ENCODE results near the gene TRAF1.
A peak's percentile ranks its signal among the peaks of the same experiment; 100 is the strongest.

TRAF1 gene

GRCh38 chr9:120885958-120886357 lies 40.6 kb downstream of the TRAF1 start:
- no peak for DNase-seq

- DNase-seq: no peak
Measured at GRCh38 chr9:120885457-120885856, 41.1 kb downstream of the TRAF1 start.

GRCh38 chr9:120883608-120883996 lies 43.0 kb downstream of the TRAF1 start:
- no peak for DNase-seq

GRCh38 chr9:120882935-120883607 lies 43.5 kb downstream of the TRAF1 start:
- no peak for DNase-seq

- DNase-seq: no peak
Measured at GRCh38 chr9:120879446-120879845, 47.1 kb downstream of the TRAF1 start.

- DNase-seq: peak in 1 of 4 experiments; percentile 14
Measured at GRCh38 chr9:120878188-120879130, 48.1 kb downstream of the TRAF1 start.

- peak in 3 of 4 experiments; percentile 49 to 64 (median 58) for DNase-seq
Measured at GRCh38 chr9:120877276-120878034, 49.1 kb downstream of the TRAF1 start.

- DNase-seq: no peak
Measured at GRCh38 chr9:120876842-120877240, 49.8 kb downstream of the TRAF1 start, which contains the start of gene PHF19. Gene PHF19 (minus strand): TSS chr9:120877188. CDS start chr9:120874741, 2,447 bp downstream.

GRCh38 chr9:120875954-120876841 lies 50.4 kb downstream of the TRAF1 start:
- DNase-seq: peak; percentile 46 to 65 (median 62)

- no peak for DNase-seq
Measured at GRCh38 chr9:120875643-120875953, 51.0 kb downstream of the TRAF1 start.

- DNase-seq: no peak
Measured at GRCh38 chr9:120875195-120875565, 51.4 kb downstream of the TRAF1 start.

- no peak for DNase-seq
Measured at GRCh38 chr9:120874226-120875194, 52.1 kb downstream of the TRAF1 start.

- no peak for DNase-seq
Measured at GRCh38 chr9:120873512-120873911, 53.1 kb downstream of the TRAF1 start.

- no peak for DNase-seq
Measured at GRCh38 chr9:120872791-120873502, 53.6 kb downstream of the TRAF1 start.

GRCh38 chr9:120870206-120870605 lies 56.4 kb downstream of the TRAF1 start:
- DNase-seq: no peak

- DNase-seq: no peak
Measured at GRCh38 chr9:120869726-120870125, 56.9 kb downstream of the TRAF1 start.

- no peak for DNase-seq
Measured at GRCh38 chr9:120869360-120869687, 57.3 kb downstream of the TRAF1 start.

GRCh38 chr9:120868676-120869359 lies 57.8 kb downstream of the TRAF1 start:
- peak; percentile 98 to 99 (median 99) for DNase-seq

GRCh38 chr9:120868339-120868675 lies 58.3 kb downstream of the TRAF1 start:
- no peak for DNase-seq
